ENCODE measurements around the gene TMPO.
"Not testable (repeated sequence)": the region's sequence is repeated elsewhere in the genome, so short reads cannot be mapped to it uniquely, and the experiment has no call there.

The TMPO gene

DNA sequence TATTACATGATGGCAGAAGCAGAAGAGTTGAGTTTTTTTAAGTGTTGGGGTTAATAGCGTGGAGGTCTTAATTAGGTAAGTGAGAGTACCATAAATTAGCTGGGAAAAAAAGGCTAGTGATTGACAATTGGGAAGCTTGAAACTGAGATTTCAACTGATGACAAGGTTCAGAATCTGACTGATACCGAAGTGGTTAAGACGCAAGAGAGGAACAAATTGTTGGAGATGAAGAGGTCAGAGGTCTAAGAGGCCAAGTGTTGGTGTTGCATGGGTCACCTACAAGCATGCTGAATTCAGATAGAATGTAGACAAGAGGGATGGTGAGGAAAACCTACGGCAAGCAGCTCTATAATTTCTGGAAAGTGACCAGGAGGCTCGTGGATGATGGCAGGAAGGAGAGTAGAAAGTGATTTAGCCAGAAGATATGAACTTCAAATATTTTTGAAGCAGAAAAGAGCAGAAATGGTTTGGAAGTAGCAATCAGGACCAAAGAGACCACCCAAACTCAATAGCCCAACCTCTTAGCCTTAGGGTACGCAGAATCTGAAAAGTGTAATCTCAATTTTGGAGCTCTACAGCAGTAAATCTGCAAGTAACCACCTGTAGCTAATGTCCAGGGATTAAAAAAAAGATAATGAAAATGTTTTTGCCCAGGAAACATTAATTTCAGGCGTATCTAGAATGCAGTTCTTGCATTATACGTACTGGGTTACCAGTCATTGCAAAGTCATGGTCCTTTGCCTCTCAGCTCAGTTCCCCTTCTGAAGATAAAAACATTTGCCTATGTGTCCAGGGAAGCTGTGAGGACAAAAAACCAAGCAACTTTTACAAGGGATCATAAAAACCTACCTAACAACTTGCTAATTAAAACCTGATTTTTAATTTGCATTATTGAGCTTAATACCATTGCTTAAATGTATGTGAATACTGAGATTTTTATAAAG lies 1.7 kb upstream of the TMPO start:
- no peak for DNase-seq

DNA sequence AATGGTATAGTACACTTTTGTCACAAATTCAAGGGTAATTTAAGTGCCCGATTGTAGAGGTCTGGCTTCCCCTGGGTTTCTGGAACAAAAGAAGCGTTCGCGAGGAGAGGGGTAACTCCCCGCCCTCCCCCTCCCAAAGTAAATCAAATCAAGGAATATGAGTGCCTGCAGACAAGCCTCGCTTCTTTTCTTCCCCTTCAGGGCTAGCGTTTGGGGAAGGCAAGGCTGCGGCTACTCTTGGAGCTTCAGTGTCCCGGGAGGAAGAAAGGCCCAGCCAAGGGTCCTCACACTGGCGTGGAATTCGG lies 456 bp upstream of the TMPO start:
- DNase-seq = no peak

DNA sequence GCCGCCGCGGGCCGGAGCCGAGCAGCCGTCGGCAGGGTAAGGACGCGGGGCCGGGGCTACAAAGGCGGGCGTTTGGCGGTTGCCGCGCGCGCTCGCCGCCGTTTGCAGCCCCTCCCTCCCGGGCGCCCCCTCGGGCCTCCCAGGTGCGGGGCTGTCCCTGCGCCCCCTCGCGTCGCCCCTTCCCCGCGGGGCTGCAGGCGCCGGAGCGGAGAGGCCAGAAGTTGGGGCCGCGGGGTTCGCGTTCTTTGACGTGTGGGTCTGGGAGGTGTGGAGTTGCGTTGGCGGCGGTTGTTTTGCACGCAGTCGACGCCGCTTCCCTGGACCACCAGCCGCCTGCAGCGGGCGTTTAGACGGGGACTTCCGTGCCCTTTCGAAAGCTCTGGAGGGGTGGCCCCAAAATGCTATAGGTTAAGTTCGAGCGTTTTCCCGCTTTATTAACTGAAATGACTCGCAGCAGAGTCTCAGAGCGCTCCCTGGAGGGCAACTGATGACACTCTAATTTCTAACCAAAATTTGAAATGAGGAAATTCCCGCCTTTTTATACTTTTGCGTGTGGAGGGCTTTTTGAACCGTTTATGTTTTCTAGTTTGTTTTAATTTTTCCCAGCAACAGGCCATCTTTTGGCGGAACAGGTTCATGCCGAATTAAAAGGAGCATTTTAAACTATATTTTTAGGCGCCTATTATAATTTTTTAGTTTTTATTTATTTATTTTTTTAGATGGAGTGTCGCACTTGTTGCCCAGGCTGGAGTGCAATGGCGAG lies 902 bp downstream of the TMPO start:
- DNase-seq = peak; percentile 89 to 93

DNA sequence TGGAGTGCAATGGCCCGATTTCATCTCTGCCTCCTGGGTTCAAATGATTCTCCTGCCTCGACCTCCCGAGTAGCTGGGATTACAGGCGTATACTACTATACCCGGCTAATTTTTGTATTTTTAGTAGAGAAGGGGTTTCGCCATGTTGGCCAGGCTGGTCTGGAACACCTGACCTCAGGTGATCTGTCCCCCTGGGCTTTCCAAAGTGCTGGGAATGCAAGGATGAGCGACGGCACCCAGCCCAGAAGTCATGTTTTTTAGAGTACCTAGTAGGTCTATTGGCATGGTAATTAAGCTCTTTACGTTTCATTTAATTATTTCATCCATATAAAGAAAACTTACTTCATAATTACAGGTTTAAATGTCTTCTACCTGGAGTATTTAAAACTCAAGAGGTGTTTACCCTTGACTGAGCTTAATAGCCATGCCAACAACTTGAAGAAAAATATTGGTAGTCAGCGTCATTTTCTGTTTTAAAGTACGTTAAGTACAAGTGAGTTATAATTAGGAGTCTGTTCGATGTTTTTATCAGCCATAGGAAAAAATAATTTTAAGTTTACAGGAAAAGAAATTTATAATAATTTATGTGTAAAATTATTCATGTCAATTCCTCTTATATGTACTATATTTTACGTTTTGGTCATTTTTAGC lies 4.0 kb downstream of the TMPO start:
- no peak for DNase-seq

DNA sequence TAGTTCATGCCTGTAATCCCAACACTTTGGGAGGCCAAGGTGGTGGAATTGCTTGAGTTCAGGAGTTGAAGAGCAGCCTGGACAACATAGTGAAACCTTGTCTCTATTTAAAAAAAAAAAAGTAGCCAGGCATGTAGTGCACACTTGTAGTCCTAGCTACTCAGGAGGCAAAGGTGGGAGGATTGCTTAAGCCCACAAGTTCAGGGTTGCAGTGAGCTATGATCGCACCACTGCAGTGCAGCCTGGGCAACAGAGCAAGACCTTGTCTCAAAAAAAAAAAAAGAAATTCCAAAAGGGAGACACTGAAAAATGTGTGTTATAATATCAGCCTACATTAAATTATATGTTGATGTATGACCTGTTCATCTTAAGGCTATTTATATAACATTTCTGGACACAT lies 14.7 kb downstream of the TMPO start:
- DNase-seq = no peak

DNA sequence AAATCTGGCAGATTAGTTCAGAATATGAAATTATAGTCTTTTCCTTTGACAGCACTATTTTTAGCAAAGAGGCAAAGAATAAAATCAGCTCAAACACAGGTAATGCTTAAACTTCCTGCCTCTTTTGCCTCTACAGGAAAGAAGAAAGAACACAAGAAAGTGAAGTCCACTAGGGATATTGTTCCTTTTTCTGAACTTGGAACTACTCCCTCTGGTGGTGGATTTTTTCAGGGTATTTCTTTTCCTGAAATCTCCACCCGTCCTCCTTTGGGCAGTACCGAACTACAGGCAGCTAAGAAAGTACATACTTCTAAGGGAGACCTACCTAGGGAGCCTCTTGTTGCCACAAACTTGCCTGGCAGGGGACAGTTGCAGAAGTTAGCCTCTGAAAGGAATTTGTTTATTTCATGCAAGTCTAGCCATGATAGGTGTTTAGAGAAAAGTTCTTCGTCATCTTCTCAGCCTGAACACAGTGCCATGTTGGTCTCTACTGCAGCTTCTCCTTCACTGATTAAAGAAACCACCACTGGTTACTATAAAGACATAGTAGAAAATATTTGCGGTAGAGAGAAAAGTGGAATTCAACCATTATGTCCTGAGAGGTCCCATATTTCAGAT lies 17.4 kb downstream of the TMPO start:
- peak; percentile 45 to 74 for DNase-seq

DNA sequence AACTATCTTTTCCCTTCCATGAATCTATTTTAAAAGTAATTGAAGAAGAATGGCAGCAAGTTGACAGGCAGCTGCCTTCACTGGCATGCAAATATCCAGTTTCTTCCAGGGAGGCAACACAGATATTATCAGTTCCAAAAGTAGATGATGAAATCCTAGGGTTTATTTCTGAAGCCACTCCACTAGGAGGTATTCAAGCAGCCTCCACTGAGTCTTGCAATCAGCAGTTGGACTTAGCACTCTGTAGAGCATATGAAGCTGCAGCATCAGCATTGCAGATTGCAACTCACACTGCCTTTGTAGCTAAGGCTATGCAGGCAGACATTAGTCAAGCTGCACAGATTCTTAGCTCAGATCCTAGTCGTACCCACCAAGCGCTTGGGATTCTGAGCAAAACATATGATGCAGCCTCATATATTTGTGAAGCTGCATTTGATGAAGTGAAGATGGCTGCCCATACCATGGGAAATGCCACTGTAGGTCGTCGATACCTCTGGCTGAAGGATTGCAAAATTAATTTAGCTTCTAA lies 18.4 kb downstream of the TMPO start:
- DNase-seq = no peak

DNA sequence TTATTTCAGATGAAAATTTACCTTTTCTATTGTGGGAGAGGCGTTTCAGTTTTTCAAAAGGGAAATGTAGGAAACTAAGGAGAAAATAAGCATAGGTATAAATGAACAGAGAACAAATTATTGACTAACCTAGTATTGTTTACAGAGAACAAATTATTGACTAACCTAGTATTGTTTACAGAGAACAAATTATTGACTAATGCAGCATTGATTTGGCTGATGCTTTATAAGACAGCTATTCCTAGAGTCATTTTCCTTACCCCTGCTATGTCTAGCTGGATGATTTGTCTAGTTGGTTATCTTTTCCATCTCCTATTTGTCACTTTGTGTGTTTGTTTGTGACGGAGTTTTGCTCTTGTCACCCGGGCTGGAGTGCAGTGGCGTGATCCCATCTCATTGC lies 22.6 kb downstream of the TMPO start:
- no peak for DNase-seq

DNA sequence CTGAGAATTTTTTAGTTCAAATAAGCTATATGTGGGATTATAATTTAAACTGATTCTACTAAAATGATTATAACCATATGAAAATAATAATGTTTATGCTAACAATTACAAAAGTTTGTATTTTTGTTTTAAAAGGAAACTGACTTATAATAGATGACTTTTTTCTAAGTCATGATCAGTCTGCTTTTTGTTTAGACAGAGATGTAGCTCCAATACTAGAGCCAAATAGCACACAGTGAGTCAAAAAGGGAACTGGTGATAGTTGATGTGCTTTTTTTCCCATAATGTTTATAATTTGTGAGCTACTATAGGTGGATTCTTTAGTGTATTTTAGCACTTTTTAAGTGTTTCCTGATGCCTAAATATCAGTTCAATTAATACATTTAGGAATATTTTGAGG lies 28.3 kb downstream of the TMPO start:
- DNase-seq = no peak

DNA sequence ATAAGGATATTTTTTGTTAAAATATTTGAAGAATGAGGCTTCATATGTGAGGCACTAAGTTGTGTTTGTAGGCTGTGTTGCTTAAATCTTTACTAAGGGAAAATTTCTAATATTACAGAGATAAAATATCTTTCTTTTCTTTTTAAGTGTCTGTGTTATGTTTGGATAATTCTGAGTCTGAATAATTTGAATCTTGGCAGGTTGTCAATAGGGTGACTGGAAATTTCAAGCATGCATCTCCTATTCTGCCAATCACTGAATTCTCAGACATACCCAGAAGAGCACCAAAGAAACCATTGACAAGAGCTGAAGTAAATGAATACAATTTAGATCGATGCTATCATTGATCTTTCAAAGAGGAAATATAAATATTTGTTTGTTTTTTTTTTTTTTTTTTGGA lies 29.4 kb downstream of the TMPO start:
- DNase-seq = no peak

DNA sequence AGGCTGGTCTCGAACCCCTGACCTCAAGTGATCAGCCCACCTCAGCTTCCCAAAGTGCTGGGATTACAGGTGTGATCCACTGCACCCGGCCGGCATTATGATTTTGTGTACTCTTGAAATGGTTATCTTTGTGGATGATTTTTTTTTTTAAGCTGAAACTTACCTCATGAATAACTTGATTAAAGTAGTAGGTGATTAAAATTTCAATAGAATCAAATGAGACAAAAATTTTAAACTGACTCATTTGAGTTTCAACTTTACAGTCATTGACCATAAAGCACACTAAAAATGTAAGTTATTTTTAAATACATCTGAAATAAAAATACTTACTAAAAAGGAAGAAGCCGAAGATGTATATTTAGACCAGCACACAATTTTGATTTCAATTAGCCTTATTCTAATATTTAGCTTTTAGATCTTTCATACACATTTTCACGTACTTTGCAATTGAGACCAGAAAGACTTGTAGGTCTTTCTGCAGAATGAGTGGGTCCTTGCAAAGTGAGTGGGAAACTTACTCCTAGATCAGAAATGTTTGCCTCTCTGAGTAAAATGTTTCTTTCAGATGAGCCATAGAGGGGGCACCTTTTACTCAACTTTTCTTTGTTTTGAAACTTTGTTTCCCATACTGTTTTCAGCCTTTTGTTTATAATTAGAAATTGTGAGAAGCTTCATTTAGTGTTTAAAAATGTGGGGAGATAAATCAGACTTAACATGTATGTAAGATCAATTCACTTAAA lies 34.2 kb downstream of the TMPO start:
- DNase-seq = no peak

DNA sequence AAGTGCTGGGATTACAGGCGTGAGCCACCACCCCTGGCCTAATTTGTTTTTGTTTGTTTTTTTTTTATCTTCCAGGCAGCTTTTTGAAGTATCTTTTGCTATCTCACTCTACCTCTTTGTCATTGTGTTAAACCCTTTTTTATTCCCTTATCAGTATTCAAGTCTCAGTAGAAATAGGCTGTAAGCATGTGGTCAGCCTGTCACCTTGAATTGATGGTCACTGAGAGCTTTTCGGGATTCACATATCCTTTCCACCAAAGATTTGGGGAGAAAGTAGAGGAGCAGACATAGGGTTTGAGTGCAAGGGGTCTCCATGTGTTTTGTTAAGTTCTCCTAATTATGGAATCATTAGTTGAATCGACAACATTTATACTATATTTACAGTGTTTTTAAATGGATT lies 36.4 kb downstream of the TMPO start:
- DNase-seq = no peak

DNA sequence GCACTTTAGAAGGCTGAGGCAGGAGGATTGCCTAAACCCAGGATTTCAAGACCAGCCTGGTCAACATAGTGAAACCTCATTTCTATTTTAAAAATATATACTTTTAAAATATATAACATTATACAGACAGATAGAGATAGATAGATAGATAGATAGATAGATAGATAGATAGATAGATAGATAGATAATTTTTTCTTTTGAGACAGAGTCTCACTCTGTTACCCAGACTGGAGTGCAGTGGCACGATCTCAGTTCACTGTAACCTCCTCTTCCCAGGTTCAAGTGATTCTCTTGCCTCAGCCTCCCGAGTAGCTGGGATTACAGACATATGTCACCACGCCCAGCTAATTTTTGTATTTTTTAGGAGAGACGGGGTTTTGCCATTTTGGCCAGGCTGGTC lies 42.7 kb downstream of the TMPO start:
- DNase-seq = not testable (repeated sequence)

DNA sequence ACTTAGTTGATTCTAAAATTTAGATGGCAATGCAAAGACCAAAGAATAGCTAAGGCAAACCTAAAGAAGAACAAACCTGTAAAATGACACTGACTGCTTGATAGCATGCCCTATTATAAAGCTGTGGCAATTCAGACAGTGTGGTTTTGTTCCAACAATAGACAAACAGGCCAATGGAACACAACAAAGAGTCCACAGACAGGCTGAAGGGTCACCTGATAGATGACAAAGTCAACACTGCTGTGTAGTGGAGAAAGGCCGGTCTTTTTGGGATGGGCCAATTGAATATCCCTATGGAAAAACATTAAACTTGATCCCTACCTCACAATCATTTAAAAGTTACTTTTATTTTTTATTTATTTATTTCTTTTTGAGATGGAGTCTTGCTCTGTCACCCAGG lies 44.3 kb downstream of the TMPO start:
- no peak for DNase-seq

DNA sequence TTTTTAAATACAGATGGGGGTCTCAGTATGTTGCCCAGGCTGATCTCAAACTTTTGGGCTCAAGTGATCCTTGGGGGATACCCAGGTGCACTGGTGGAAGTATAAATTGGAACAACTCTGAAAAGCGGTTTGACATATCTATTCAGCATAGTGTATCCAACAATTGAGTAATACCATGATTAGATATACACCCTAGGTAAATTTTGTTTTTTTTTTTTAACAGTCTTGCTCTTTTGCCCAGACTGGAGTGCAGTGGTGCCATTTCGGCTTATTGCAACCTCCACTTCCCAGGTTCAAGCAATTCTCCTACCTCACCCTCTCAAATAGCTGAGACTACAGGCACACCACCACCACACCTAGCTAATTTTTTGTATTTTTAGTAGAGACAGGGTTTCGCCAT lies 46.5 kb downstream of the TMPO start:
- no peak for DNase-seq

DNA sequence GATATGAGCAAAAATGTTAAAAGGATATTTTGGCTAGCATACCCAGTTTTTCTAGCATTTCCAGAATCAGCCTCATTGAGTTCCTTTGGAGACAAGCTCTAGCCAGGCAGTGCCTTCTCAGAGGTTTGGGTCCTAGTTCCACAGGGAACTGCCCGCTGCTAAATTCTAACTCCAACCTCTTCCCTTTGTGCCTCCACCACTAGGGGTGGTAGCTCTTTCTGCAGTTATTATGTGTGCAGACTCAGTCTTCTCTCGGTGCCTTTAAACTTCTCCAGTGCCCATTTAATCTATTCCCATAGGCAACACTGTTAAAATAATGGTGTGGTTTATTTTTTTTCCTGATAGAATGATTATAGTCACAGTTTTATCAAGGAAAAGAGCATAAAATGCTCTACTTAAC lies 56.6 kb downstream of the TMPO start:
- DNase-seq = peak in 1 of 2 experiments; percentile 25

DNA sequence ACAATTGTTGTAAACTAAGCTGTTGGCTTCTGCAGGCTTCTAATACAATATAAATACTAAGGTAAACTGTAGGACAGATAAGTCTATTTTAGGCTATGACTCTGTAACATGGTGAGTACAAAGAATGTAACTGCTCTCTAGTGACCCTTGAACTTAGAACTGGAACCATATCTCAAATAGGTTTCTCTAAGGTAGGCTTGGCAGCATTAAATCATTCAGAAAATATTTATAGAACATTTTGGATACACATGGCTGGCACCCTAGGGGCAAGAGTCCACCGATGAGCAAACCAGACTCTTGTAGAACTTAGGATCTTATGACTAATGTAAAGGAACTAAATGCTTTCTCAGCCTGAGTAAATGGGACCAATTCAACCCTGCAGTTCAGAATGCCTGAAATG lies 58.7 kb downstream of the TMPO start:
- DNase-seq = no peak

DNA sequence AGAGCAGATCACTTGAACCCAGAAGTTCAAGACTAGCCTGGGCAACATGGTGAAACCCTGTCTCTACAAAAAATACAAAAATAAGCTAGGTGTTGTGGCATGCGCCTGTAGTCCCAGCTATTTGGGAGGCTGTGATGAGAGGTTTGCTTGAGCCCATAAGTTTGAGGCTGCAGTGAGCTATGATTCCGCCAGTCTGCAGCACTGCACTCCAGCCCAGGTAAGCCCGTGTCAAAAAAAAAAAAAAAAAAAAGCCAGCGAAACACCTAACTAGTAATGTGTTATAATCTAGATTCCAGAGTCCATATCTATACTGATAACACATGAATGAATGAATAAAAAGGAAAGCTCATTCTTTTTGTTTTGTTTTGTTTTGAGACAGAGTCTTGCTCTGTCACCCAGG lies 59.6 kb downstream of the TMPO start:
- no peak for DNase-seq

DNA sequence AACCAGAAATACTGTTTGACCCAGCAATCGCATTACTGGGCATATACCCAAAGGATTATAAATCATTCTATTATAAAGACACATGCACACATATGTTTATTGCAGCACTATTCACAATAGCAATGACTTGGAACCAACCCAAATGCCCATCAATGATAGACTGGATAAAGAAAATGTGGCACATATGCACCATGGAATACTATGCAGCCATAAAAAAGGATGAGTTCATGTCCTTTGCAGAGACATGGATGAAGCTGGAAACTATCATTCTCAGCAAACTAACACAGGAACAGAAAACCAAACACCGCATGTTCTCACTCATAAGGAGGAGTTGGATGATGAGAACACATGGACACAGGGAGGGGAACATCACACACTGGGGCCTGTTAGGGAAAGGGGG lies 61.4 kb downstream of the TMPO start:
- DNase-seq = not testable (repeated sequence)

DNA sequence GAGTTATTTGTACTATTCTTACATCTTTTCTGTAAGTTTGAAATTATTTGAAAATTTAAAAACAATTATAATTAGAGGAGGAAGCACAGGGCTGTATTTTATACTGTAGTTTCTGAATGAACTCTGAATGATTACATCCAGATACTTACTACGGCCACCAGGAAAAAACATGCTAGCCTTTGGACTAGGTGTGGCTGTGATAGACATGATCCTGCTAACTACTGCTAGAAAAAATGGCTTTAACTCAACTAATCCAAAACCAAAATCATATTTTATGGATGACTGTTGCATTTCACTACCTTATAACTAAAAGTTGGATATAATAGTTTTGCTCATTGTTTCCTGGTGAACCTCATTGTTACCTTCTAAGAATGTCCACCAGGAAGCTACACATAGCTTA lies 63.0 kb downstream of the TMPO start:
- no peak for DNase-seq

DNA sequence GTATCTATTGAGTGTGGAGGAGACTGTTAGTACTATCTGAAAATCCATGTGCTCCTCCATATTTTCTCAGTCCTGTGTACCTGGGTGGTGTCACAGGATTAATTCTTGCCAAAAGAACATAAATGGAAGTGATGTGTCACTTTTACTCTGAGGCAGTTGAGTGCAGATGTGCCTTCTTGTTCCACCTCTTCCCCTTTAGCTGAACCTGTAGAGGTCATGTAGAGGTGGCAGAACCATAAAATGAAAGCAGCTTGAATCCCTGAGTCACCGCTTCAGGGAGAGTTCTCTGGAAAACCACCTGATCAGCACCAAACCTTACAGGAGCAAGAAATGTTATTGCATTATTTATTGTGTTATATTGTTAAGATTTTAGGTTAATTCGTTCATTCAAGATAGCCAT lies 63.4 kb downstream of the TMPO start:
- DNase-seq = no peak

DNA sequence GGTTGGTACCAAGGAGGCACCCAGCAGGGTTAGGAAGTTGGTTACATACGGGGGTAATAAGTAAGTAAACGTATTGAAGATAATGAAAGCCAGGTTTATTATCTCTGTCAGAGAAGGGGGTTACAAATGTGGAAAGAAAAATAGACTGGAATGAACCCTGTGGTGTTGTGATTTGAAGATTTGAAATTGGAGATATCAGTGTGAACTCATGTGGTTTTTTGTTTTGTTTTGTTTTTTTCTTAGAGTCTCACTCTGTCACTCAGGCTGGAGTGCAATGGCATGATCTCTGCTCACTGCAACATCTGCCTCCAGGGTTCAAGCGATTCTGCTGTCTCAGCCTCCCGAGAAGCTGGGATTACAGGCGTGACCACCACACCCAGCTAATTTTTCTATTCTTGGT lies 64.0 kb downstream of the TMPO start:
- no peak for DNase-seq

DNA sequence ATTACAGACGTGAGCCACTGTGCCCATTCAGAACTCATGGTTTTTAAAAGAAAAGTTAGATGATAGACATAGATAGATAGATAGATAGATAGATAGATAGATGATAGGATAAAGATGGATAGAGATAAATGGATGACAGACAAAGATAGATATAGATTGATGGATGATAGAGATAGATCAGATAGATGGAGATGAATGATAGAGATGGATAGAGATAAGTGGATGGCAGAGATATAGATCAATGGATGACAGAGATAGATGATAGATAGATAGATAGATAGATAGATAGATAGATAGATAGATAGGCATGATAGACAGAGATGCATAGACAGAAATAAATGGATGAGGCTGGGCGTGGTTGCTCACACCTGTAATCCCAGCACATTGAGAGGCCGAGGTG lies 64.4 kb downstream of the TMPO start:
- DNase-seq = no peak

All from SW 1271 (cell line).